CD4-positive, alpha-beta T cell treated with Interleukin-1 beta for 1 hour (primary cell): ENCODE measurements around the gene VWDE.

Experiments used
- DNase-seq, 2 donors: peaks; one replicate each; pipeline ENCODE4 v3.0.0-alpha.2; 2020 to 2022

Gene VWDE

DNA sequence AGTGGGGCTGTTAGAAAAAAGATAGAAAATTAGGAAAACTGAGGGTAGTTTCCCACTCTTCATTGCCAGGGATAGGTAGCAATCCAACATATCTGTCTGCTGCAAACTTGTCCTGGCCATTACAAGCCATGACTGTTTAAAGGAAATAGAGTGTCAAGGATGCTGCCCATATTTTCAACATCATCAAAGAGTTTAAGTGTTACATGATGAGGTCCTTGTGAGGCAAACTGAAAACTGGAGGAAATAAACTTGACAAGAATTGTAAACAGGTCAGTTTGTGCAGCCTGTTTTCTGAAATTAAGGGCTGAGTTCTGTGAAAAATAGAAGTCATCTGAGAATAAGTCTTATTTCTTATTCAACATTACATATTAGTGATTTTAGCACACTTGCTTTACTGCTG, 78.0 kb downstream of the VWDE start:
- no peak for DNase-seq

DNA sequence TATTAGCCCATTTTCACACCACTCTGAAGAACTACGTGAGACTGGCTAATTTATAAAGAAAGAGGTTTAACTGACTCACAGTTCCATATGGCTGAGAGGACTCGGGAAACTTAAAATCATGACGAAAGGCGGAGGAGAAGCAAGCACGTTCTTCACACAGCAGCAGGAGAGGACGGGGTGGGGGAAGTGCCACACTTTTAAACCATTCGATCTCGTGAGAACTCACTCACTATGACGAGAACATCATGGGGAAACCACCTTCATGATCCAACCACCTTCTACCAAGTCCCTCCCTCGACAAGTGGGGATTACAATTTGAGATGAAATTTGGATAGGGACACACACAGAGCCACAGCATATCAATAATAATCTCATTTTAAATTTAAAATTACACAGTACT, 80.2 kb downstream of the VWDE start:
- DNase-seq: no peak

DNA sequence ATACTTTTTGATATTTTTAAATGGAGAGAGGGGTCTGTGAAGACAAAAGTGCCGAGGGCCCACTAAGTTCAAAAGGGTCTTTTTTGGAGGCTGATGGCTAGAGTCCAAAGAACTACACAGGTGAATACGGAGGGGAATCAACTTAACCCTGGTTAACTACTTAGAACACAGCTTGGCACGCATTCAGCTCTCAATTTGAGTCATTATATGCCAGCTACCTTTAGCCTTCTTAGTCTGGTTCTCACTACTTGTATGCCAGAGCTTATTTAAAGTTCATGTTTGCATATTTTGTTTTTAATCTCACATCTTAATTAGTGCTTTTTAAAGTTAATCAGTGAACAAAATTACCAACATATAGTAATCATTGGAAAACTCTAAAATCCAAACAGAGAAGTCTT, 80.8 kb downstream of the VWDE start:
- DNase-seq: no peak

DNA sequence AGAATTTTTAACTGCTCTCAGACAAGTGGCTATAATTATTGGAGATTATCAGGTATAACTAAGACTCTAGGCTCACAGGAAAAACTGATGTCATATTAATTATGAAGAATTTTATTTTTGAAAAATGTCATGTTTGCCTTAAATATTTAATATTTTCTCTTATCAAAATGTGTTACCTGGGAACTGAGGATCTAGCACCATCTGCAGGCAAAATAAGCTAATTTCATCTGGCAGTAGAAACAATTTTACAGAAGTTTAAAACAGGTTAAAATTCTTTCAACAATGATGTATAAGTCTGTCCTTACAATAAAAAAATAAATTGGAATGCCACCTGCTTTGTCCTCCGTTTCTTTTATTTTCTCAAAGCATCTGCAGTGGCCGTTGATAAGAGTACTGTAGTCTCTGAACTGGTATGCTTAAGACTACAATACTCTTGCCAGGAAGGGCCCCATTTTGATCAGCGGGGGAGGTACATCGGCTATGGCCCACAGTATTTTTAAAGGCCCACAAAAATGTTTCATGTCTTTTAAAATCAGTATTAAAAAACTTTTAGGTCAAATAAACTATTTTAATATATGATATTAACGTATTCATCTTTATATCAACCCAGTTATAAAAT, 81.3 kb downstream of the VWDE start:
- peak in 1 of 2 donors; percentile 49 for DNase-seq

DNA sequence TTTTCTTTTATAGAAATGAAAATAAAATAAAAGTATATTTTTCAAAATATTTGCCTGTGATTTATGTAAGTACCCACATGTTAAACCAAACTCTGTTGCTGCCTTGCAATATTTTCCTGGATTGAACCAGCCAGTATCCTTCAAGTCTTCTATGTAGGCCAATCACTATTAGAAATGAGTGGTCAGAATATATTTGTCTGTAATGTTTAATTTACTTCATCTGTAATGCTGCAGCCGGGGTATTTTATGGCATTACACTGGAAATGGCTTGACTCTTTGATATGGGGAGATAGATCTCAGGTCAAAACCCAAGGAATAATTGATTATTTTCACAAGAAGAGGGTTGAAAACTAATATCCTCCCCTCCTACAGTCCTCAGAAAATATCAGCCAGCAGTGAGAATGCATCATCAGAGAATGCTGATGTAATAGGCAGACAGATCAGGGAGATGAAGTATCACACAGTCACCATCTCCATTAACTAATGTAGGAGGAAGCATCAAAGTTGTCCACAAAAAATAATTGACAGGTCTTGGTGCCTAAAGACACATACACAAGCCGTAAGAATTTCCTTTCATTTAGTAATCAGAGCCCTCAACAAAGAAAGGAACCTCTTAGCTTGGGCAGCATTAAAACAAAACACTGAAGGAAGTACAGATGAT, 82.5 kb downstream of the VWDE start:
- DNase-seq: no peak

DNA sequence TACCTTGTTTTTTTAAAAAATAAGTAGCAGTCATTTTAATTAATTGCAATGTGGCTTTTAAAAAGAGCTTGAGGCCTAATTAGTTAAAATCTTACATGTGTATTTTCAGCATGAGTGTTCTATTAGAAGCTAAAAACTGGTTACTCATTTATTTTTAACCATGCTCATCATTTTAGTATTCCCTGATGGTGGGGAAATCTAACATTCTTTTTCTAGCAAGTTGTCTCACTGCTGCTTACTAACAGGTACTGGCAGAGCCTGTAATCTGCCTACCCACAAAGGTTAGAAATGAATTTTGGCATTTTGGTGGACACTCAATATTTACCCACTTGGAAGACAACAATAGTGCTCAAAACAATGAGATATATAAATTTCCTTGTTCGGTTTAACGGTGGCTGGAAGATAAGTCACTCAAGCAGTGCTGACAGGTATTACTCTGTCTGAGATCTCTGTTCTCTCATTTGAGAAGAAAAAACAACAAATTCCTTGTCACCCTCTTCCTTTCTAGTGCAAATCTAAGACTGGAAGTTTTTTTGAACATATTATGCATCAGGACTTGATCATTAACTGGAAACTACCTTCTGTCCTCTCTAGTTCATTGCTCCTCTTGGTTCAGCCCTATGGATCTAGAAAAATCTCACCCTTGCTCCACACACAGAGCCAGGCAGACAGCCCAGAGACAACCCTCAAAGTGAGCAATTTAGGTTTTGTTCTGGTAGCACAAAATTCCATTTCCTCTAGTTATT, 83.3 kb downstream of the VWDE start:
- no peak for DNase-seq

DNA sequence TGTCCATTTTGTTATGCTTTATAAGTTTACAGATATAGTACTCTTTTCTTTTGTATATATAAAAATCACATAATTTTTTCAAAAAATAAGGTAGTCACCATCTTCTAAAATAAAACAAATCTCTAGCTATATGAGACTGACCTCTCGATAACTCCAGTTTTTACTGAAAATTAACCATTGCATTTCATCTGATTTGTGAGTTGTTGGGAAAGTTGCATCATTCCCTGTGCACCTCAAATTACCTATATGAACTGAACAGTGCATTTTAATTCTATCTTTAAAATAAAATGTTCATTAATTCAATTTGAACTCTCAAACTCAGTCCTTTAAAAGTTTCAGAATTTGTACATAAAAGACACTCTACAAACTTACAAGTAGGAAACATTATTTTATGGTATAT, 86.0 kb downstream of the VWDE start:
- no peak for DNase-seq

DNA sequence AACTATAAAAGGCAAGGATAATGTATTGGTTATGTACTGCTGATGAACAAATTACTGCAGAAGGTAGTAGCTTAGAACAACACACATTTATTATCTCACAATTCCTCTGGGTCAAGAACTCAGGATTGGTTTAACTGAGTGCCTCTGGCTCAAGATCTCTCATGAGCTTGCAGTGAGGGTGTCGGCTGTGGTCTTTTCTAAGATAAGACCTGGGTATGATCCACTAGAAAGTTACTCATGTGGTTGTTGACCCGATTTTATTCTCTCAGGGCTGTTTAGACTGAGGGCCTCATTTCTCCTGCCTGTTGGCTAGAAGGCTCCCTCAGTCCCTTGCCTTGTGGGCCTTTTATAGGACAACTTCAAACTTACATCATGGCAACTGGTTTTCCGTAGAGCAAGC, 86.7 kb downstream of the VWDE start:
- no peak for DNase-seq

DNA sequence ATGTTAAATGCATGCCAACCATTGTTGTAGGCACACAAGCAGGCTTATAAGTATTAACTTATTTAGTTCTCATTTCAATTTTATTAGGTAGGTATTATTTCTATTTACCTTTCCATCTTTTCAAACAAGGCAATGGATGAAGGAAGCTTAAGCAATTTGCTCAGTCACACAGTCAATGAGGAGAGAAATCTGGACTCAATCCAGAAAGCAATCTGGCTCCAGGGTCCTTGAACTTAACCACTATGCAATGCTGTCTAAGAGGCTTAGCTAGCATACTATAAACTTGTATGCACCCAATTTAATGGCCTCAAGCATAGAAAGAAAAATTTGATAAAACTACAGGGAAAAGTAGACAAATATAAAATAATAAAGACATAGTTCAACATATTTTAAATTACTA, 88.6 kb downstream of the VWDE start:
- no peak for DNase-seq

DNA sequence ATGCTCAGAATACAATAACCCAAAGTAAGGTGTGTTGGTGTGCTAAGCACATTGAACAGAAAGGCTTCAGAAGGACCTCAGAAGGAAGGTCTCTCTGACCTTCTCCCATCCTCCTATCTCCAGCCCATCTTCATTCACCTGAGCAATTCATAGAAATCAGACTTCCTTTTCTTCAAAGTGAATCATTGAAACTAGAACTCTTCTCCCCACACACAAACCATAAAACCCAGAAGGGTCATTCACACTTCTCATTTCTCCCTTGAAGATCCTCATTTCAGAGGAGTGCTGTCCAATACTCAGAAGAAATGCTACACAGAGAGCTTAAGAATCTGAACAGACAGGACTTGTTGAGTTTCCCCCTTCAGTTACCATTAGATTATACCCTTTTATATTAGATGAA, 89.5 kb downstream of the VWDE start:
- no peak for DNase-seq

DNA sequence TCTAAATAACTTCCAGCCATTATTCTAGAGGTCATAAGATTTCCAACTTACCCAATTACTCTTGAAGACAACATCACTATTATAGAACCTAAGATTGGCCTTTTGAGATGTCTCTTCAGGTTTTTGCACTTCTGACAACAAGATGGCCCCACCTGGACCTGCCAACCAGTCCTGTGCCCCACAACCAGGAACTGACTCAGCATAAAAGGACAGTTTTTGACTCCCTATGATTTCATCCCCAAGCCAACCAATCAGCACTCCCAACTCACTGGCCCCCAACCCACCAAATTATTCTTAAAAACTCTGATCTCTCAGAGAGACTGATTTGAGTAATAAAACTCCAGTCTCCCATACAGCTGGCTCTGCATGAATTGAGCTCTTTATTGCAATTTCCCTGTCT, 98.2 kb downstream of the VWDE start:
- no peak for DNase-seq

DNA sequence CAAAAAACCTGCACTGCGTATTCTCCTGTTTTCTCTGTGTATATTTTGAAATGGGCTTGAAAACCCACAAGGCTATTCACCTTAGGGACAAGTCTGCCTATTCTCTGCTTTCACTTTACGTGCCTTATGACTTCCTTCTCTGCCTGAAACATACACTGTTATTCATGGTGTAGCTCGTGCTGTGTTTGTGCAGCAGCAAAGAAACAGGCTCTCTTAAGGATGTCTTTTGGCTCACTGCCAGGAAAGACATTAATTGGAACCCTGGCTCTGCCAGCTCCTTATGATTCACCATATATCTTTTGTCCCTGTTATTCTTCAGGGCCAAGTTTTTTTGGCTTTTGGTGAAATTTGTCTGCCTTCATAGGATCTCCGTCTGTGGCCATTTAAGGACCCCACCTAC, 100.2 kb downstream of the VWDE start:
- no peak for DNase-seq

DNA sequence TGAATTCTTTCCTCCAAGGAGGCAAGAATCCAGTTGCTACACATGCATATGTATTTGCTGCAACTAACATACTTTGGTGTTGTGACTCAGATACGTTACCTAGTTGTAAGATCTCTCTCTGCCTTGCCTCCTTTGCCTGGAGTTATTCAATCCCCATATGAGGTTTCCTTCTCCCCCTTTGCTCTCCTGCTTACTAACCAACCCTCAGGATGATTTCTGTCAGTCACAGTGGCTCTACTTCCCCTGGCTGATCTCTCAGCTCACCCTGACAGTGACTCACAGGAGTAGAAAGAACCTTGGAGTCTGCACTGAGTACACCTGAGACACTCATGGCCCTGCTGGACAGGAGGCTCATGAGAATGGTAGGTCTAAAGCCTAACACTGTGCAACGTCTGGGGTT, 100.6 kb downstream of the VWDE start:
- DNase-seq: no peak

DNA sequence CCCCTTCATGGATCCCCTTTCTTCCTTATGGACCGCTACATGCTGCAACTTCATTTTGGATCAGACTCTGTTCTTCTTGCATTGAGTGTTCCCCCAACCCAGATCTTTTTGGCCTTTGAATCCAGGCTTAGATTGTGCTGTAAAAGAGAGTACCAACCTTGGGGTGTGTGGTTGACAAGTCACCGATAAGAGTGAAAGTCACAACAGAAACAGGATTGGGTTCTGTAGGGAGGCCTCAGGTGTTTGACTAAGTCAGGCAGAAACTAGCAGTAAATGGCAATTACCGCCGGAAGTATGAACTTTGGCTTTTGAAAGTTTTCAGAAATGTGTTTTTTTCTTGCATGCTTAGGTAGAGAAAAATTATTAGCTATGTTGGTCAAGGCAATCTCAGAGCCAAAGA, 103.2 kb downstream of the VWDE start:
- DNase-seq: no peak

DNA sequence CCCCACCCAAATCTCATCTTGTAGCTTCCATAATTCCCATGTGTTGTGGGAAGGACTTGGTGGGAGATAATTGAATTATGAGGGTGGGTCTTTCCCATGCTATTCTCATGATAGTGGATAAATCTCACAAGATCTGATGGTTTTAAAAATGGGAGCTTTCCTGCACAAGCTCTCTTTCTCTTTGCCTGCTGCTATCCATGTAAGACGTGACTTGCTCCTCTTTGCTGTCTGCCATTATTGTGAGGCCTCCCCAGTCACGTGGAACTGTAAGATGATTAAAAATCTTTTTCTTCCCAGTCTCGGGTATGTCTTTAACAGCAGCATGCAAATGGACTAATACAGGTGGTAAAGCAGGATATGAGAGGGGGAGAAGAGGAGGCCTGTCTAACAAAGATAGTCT, 104.3 kb downstream of the VWDE start:
- no peak for DNase-seq

DNA sequence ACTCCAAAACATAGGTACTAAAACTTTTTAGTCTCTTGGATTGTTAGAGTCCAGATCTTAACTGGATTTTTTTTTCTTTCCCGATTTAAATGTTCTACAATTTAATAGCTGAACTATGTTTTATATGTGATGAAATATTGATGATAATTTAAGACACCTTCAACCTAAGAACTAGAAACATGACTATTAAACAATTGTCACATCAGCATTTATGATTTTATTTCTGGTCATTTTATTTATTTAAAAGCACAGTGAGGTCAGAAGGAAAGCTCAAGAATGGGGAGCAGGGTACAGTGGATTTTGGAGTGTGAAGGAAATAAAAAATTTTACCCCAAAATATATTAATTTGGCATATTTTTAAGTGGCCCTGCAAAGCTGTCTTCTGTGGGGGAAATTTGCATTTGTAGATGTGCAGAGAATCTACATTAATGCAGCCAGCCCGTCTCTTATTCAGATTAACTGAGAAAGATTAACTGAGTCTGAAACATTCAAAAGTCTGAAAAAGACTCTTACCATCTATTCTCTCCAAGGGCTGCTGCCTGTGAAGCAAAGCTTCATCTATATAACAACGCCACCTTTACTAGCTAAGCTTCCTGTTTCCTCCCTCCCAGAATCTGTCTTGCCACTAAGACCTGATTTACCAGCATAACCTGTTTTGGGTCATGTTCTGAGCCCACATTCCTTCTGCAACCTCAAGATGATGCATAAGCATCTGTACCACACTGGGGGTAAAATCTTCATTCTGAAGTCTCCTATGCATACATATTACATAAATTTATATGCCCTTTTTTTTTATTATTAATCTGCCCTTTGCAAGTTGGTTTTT, 106.2 kb downstream of the VWDE start:
- DNase-seq: no peak

DNA sequence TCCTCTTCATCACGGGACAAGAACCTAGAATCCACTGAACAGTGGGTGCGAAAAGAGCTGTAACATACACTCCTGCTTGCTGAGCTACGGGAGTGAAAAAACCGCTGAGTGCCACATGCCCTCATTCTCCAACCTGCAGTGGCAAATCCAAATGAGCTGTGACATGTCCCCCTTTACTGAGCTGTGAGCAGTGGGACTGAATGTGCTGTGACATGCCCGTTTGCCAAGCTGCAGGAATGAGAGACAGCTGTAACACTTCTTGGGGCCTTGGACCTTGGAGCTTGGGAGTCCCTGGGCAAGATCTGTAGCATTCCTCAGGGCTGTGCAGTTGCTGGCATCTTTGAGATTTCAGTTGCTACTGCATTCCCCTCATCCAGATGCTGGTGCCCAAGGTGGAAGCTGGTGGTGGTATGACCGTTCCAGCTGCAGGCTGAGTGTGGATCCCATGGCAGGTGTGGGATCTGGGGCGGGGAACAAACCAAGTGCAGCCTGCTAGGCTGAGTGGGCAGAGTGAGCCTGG, 107.6 kb downstream of the VWDE start:
- DNase-seq: no peak

DNA sequence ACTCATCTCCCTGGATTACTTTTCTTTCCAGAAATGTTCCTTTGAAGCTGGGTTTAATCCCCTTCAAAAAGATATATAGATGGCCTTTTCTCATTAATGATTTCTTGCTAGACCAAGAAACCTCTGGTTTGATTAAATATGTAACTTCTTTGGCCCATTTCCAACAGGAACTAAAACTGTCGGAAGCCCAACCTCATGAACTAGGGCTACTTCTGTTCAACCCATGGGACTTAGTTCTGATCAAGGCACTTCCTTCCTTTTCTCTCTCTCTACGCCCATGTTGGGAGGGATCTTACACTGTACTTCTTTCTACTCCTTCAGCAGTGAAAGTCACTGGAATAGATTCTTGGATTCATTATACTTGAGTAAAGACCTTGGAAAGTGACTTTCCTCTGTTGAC, 109.0 kb downstream of the VWDE start:
- no peak for DNase-seq

DNA sequence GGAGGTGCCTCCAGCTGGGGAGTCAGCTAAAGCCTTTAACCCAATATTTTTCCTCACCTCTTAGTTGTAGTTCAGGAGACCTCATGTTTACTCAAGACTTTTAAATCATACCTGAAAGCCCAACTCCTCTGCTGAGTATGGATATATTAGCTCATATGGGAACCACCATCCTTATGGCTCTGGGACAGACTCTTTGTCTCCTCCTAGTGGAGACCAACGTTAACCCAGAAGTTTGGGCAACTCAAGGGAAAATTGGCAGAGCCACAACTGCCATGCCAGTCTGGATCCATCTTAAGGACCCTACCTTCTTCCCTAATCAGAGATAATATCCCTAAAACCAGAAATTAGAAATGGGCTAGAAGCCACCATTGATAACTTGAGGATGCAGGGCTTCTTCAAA, 111.8 kb downstream of the VWDE start:
- peak in 1 of 2 donors; percentile 12 for DNase-seq

DNA sequence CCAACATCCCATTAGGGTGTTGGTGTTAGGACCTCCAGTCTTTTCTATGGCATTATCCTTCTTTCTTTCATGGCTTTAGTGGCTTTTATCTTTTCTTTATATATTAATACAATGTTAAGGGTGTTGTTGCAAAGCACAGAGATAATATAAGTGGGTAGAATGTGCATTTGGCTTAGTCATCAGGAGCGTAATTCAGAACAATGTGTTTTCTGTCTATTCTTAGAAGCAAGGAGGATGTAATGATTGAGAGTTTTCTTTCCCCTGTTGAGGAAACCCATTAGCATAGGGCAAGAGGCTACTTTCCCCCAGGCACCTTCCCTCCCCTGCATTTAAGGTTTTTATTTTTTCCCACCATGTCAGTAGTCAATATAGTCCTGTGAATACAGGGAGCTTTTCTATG, 112.9 kb downstream of the VWDE start:
- DNase-seq: no peak

DNA sequence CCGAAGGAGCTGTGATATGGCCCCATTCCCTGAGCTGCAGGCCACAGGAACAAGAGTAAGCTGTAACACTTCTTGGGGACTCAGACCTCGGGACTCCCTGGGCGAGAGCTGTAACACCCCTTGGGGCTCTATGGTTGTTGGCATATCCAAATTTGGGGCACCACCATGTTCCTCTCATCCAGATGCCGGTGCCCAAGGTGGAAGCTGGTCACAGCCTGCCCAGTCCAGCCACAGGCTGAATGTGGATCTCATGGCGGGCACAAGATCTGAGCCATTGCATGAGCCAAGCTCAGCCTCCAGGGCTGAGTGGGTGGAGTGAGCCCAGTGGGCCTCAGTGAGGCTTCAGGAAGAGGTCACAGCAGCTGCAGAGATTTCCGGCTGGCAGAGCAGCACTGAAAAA, 113.7 kb downstream of the VWDE start:
- no peak for DNase-seq

DNA sequence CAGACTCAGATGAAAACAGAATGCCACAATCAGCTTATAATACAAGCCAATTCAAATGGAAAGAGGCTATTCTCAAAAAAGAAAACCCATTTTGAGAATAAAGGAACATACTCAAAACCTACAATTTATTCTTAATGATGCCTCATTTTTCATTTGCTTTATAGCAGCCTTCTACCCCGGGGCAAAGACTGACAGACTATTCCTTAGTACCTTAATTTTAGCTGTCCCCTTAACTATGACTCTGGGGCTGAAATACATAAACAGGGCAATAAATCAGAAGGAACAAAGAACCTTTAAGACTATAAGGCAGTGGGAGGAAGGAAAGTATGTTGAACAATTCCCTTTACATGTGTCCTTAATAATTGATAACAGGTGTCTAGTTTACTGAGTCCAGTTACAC, 115.8 kb downstream of the VWDE start:
- no peak for DNase-seq

DNA sequence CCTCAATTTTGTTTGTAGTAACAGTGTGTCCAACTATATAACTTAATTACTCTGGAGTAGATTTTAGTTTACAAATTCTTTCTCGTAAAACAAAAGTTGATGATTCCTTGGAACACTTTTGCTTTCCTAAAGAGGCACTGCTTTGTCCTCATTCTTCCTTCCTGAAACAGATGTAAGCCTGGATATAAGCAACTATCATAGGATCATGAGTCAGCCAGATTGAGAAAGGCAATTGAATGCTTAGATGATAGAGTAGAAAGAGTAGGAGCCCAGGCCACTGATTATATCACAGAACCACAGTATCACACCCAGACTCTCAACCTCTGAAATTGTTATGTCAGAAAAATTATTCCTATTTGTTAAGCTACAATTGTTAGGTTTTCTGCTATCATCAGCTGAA, 122.6 kb downstream of the VWDE start:
- no peak for DNase-seq
